Loucy (cell line): ENCODE results near the gene LUZP2.
A peak's percentile ranks its signal among the peaks of the same experiment; 100 is the strongest.

Experiments
- H2AFZ ChIP-seq: fragments of 200-600 bp; sonication (generic); 2 replicates; pipeline ENCODE4 v1.6.0; 2016; ENCODE audit warnings: antibody characterized with exemption, mild to moderate bottlenecking, low read length, moderate library complexity
- H3F3A ChIP-seq: fragments of 200-600 bp; 2 replicates; pipeline ENCODE4 v1.6.0; 2016; ENCODE audit warnings: antibody characterized with exemption, low read depth, mild to moderate bottlenecking
- H3K27me3 ChIP-seq: fragments of 200-600 bp; sonication (generic); 2 replicates; pipeline ENCODE4 v1.6.1; 2014; ENCODE audit warnings: low read length, mild to moderate bottlenecking; ENCODE audit not compliant: insufficient read depth, poor library complexity, severe bottlenecking
- H3K36me3 ChIP-seq: fragments of 200-600 bp; sonication (generic); 2 replicates; pipeline ENCODE4 v1.6.1; 2016; ENCODE audit warnings: low read length; ENCODE audit not compliant: insufficient read depth
- H3K4me1 ChIP-seq: fragments of 200-600 bp; sonication (generic); 2 replicates; pipeline ENCODE4 v1.5.1; 2014; ENCODE audit warnings: low read length, mild to moderate bottlenecking; ENCODE audit not compliant: insufficient read depth, poor library complexity, severe bottlenecking
- H3K4me2 ChIP-seq: fragments of 200-600 bp; sonication (generic); 2 replicates; pipeline ENCODE4 v1.6.0; 2014; ENCODE audit warnings: antibody characterized with exemption, low read length, low read depth, mild to moderate bottlenecking; ENCODE audit not compliant: poor library complexity, severe bottlenecking
- H3K4me3 ChIP-seq: fragments of 200-600 bp; sonication (generic); 2 replicates; pipeline ENCODE4 v1.5.1; 2014; ENCODE audit warnings: low read length, mild to moderate bottlenecking, mixed read lengths; ENCODE audit not compliant: poor library complexity, severe bottlenecking
- H3K79me2 ChIP-seq: fragments of 200-600 bp; sonication (generic); 2 replicates; pipeline ENCODE4 v1.6.1; 2014; ENCODE audit warnings: low read length; ENCODE audit not compliant: insufficient read depth
- H3K9ac ChIP-seq: fragments of 200-600 bp; sonication (generic); 2 replicates; pipeline ENCODE4 v1.6.0; 2014; ENCODE audit warnings: mild to moderate bottlenecking, low read depth, low read length, moderate library complexity; ENCODE audit not compliant: poor library complexity, severe bottlenecking
- H3K9me2 ChIP-seq: fragments of 200-600 bp; sonication (generic); replicated peaks from 2 replicates; pipeline ENCODE4 v1.6.1; 2016; ENCODE audit warnings: low read depth, low read length, mixed read lengths
- H3K9me3 ChIP-seq: fragments of 200-600 bp; sonication (generic); 2 replicates; pipeline ENCODE4 v1.6.1; 2014; ENCODE audit warnings: mild to moderate bottlenecking, antibody characterized with exemption, low read length, low read depth; ENCODE audit not compliant: insufficient read depth
- H4K20me1 ChIP-seq: fragments of 200-600 bp; sonication (generic); 2 replicates; pipeline ENCODE4 v1.6.0; 2014; ENCODE audit warnings: antibody characterized with exemption, low read length, mild to moderate bottlenecking; ENCODE audit not compliant: insufficient read depth, poor library complexity, severe bottlenecking
- EZH2phosphoT487 ChIP-seq: fragments of 200-600 bp; IDR thresholded peaks from 2 replicates; pipeline ENCODE4 v1.6.1; 2018; ENCODE audit warnings: antibody characterized with exemption, mild to moderate bottlenecking, moderate library complexity, borderline replicate concordance
- TF ChIP-seq, protein P1 (sequence below): fragments of 200-600 bp; sonication (generic); conservative IDR thresholded peaks from 2 replicates; pipeline ENCODE4 v1.5.1; 2014; ENCODE audit warnings: mild to moderate bottlenecking, antibody characterized with exemption, low read length

Gene LUZP2

DNA sequence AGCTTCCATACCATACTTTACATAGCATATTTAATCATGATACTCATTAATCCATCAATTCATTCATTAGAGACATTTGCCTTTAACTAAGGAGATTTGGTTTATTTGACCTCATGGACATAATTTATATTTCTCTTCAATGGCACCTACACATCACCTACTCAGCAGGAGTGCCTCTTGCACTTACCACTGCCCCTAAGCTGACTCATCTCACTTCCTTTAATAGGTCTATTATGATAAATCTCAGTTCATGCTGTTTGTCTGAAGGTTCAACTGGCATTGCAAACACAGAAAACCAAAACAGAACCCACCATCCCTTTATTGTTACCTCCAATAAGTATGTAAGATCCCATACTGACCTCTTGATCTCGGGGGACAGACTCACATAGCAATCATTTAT lies 186.7 kb downstream of the LUZP2 start:
- Histone ChIP-seq H3K36me3 (no peaks in the 10 kb centered on the region), H2AFZ (no peak overlapping the region), H3K9me3 (no peaks in the 10 kb centered on the region), H3K4me1 (no peaks in the 10 kb centered on the region), H3K4me3 (no peak overlapping the region), H3K9ac (no peak overlapping the region), H3F3A (no peaks in the 10 kb centered on the region), H4K20me1 (no peaks in the 10 kb centered on the region), H3K4me2 (no peak overlapping the region), H3K9me2 (no peaks in the 10 kb centered on the region), H3K27me3 (no peaks in the 10 kb centered on the region), H3K79me2 (no peaks in the 10 kb centered on the region)
- no peak for TF ChIP-seq EZH2phosphoT487
- TF ChIP-seq, protein P1, sequence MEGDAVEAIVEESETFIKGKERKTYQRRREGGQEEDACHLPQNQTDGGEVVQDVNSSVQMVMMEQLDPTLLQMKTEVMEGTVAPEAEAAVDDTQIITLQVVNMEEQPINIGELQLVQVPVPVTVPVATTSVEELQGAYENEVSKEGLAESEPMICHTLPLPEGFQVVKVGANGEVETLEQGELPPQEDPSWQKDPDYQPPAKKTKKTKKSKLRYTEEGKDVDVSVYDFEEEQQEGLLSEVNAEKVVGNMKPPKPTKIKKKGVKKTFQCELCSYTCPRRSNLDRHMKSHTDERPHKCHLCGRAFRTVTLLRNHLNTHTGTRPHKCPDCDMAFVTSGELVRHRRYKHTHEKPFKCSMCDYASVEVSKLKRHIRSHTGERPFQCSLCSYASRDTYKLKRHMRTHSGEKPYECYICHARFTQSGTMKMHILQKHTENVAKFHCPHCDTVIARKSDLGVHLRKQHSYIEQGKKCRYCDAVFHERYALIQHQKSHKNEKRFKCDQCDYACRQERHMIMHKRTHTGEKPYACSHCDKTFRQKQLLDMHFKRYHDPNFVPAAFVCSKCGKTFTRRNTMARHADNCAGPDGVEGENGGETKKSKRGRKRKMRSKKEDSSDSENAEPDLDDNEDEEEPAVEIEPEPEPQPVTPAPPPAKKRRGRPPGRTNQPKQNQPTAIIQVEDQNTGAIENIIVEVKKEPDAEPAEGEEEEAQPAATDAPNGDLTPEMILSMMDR: no peak

GRCh38 chr11:24685821-24686220 lies 189.0 kb downstream of the LUZP2 start:
- Histone ChIP-seq H3K9me3 (no peaks in the 10 kb centered on the region), H3K4me2 (no peak overlapping the region), H3F3A (no peaks in the 10 kb centered on the region), H2AFZ (no peak overlapping the region), H3K79me2 (no peaks in the 10 kb centered on the region), H3K9ac (no peak overlapping the region), H3K36me3 (no peaks in the 10 kb centered on the region), H4K20me1 (no peaks in the 10 kb centered on the region), H3K9me2 (no peaks in the 10 kb centered on the region), H3K4me3 (no peak overlapping the region), H3K27me3 (no peaks in the 10 kb centered on the region), H3K4me1 (no peaks in the 10 kb centered on the region)
- no peak for TF ChIP-seq EZH2phosphoT487
- TF ChIP-seq, protein P1: no peak

- no peak overlapping the region for H3K9ac ChIP-seq
- TF ChIP-seq EZH2phosphoT487: no peak
- TF ChIP-seq, protein P1: no peak
- H3K79me2 ChIP-seq: no peaks in the 10 kb centered on the region
- no peaks in the 10 kb centered on the region for H3K4me1 ChIP-seq
- no peaks in the 10 kb centered on the region for H3K9me2 ChIP-seq
- H2AFZ ChIP-seq: peak overlapping the region; percentile 51; the same call in 1 of the 2 replicates
- no peaks in the 10 kb centered on the region for H3K27me3 ChIP-seq
- H4K20me1 ChIP-seq: no peaks in the 10 kb centered on the region
- H3K4me3 ChIP-seq: no peak overlapping the region
- H3K4me2 ChIP-seq: no peak overlapping the region
- H3K9me3 ChIP-seq: no peaks in the 10 kb centered on the region
- no peaks in the 10 kb centered on the region for H3F3A ChIP-seq
- H3K36me3 ChIP-seq: no peaks in the 10 kb centered on the region
These were observed 190.8 kb downstream of the LUZP2 start for GRCh38 chr11:24687531-24688147.
